Coronary artery (tissue), 2 donors: ENCODE data around the gene PERM1.

ENCODE experiments used
- DNase-seq: peaks from one replicate; pipeline ENCODE4 v3.0.0-alpha.2; 2017; ENCODE audit warnings: low spot score
- H3K27ac ChIP-seq, 2 donors: fragments of 200-600 bp; sonication (generic); one replicate each; pipeline ENCODE4 v1.5.1; 2016 to 2019
- H3K4me3 ChIP-seq: fragments of 200-600 bp; sonication (generic); 2 replicates; pipeline ENCODE4 v1.5.1; 2016; ENCODE audit warnings: mild to moderate bottlenecking, moderate library complexity
- TF ChIP-seq, protein P1 (sequence below): fragments of 200-600 bp; sonication (generic); IDR thresholded peaks from one replicate; pipeline ENCODE4 v1.5.1; 2019; ENCODE audit warnings: antibody characterized with exemption

Gene PERM1

DNA sequence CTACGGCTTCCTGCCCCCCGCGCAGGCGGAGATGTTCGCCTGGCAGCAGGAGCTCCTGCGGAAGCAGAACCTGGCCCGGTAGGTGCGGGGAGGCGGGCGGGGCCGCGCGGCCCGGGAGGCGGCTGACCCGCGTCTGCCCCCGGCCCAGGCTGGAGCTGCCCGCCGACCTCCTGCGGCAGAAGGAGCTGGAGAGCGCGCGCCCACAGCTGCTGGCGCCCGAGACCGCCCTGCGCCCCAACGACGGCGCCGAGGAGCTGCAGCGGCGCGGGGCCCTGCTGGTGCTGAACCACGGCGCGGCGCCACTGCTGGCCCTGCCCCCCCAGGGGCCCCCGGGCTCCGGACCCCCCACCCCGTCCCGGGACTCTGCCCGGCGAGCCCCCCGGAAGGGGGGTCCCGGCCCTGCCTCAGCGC lies 39.5 kb downstream of the PERM1 start:
- H3K4me3 ChIP-seq, result peak overlapping the region; percentile 74
- DNase-seq, result no peak
- TF ChIP-seq, protein P1, sequence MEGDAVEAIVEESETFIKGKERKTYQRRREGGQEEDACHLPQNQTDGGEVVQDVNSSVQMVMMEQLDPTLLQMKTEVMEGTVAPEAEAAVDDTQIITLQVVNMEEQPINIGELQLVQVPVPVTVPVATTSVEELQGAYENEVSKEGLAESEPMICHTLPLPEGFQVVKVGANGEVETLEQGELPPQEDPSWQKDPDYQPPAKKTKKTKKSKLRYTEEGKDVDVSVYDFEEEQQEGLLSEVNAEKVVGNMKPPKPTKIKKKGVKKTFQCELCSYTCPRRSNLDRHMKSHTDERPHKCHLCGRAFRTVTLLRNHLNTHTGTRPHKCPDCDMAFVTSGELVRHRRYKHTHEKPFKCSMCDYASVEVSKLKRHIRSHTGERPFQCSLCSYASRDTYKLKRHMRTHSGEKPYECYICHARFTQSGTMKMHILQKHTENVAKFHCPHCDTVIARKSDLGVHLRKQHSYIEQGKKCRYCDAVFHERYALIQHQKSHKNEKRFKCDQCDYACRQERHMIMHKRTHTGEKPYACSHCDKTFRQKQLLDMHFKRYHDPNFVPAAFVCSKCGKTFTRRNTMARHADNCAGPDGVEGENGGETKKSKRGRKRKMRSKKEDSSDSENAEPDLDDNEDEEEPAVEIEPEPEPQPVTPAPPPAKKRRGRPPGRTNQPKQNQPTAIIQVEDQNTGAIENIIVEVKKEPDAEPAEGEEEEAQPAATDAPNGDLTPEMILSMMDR, result no peak
- H3K27ac ChIP-seq, result peak overlapping the region in 1 of 2 donors; percentile 77

DNA sequence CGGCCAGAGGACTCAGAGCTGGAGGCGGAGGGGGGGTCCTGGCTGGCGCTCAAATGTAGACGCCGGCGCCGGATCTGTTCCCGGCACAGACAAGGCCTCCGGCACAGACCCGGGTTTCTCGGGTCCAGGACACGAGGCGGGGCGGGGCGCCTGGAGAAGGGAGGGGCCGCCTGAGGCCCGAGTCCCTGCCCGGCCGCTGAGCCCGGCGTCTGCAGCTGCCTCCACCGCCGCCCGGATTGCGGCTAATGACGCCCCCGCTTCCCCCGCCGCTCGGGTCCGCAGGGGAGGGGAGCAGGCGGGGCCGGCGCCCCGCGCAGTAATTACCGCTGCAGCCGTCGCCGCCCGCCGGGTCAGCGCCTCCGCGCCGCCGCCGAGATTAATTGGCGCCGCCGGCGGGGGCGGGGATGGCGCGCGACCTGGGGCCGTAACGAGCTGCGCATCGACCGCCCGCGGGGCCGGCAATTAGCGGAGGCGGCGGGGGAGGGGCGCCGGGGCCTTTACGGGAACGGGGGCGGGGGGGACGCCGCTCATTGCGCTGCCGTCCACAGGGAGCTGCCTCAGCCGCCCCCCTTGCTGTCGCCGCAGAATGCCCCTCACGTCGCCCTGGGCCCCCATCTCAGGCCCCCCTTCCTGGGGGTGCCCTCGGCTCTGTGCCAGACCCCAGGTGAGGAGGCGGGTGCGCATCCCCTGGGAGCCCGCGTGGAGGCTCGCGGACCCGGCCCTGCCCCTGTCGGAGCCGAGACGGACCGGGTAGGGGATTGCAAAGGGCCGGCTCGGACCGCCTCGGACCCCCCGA lies 40.1 kb downstream of the PERM1 start:
- TF ChIP-seq, protein P1, result no peak
- DNase-seq, result peak; percentile 86
- H3K4me3 ChIP-seq, result peak overlapping the region; percentile 74
- H3K27ac ChIP-seq, result peak overlapping the region in 1 of 2 donors; percentile 77

DNA sequence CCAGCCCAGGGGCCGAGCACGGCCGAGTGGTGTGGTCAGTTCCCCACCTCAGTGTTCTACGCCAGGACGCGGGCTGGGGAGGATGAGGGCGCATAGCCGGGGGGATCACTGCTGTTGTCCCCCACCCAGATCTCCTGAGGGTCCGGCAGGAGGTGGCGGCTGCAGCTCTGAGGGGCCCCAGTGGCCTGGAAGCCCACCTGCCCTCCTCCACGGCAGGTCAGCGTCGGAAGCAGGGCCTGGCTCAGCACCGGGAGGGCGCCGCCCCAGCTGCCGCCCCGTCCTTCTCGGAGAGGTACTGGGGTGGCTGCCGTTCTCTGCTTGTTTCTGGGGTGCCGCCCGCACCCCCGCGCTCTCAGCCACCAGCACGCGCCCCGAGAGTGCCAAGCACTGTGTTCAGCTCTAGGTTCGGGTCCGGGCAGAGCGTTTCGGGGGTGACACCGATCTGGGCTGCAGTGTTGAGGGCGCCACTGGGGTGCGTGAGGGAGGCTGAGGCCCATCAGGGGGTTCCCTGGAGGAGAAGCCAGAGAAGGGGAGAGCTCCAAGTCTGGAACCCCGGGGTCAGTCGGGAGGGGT lies 40.8 kb downstream of the PERM1 start:
- peak overlapping the region in 1 of 2 donors; percentile 77 for H3K27ac ChIP-seq

DNA sequence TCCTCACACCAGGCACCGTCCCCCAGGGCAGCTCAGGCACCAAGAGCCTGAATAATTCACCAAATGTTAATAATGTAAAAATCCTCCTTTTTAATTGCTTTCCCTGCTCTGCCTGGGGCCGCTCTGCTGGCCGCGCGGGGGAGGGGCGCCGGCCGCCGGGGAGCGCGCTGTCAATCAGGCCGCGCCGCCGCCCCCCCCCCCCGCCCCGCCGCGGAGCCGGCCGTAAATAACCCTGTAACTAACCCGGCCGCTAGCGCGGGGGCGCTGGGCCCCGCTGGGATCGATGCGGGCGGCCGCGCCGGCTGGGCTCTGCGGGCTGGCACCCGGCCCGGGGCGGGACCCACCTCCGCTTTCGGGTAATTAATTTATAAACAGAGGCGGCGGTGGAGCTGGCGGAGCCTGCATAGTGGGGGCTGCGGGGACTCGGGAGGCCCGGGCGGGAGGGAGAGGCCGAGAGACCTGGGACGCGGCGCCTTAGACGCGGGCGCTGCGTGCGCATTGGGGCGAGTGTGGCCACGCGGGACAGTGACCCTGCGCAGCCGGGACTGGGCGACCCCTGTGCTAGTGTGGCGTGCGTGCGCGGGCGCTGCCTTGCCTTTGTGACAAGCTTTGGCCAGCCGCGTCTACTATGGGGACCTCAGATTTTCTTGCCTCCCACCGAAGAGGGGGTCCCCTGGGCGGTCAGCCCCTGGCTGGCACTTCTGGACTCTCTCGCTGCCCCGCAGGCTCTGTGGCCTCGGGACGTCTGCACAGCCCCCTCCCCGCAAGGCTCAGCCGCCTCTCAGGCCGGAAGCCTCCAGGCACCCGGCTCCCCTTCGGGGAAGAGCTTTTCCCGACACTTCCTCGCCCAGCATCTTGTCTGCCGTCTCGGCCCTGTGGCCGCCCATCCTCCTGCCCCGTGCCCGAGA lies 41.5 kb downstream of the PERM1 start:
- TF ChIP-seq, protein P1, result no peak
- peak overlapping the region; percentile 74 for H3K4me3 ChIP-seq
- no peak for DNase-seq
- peak overlapping the region in 1 of 2 donors; percentile 77 for H3K27ac ChIP-seq

More for the DNA sequence above, 40.8 kb downstream of the PERM1 start:
- TF ChIP-seq, protein P1, result no peak
- no peak for DNase-seq
- H3K4me3 ChIP-seq, result peak overlapping the region; percentile 74

DNA sequence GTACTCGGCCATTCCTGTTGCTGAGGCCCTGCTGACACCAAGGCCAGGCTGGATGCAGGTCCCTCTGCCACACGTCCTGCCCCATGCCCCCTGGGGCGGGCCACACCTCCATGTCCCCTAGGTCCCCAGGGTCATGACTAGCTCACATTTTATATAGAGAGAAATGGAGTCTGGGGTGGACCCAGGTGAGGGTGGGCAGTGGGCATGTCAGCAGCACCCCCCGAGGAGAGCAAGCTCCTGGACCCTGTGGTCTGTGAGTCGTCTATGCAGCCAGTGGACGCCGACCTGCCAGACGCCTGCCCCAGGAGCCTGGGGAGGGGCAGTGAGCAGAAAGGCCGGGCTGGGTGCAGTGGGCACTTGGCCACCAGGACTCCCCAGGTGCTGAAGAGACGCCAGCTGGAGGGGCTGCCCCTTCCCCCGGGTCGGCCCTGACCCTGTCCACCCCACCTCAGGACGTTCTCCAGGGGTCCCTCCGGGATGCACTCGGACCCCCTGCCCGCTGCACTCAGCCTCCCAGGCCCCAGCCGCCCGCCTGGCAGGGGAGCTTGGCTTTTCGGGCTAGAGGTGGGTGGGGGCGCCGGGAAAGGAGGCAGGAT lies 42.3 kb downstream of the PERM1 start:
- H3K4me3 ChIP-seq, result peak overlapping the region; percentile 74
- peak overlapping the region in 1 of 2 donors; percentile 77 for H3K27ac ChIP-seq
- DNase-seq, result no peak
- TF ChIP-seq, protein P1, result no peak

DNA sequence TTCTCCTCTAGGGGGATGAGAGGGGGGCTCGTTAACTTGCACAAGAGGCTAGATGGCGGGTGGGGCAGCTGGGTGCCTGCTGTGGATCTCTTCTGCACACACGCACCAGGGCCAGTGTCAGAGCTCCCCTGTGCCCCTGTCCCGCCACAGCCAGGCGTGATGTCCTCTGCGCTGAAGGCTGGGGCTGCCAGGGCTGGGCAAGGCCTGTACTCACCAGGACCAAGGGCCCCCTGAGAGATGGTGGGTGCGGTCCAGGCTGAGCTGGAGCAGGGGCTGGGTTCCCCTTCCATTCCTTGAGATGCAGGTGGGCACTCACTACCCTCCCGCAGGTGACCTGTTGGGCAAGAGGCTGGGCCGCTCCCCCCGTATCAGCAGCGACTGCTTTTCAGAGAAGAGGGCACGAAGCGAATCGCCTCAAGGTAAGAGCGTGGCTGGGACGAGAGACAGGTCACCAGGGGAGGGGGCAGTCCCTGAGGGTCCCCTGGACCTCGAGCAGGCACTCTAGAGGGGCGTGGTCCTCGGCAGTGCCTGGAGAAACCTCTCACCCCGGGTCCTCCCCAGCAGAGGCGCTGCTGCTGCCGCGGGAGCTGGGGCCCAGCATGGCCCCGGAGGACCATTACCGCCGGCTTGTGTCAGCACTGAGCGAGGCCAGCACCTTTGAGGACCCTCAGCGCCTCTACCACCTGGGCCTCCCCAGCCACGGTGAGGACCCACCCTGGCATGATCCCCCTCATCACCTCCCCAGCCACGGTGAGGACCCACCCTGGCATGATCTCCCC lies 43.0 kb downstream of the PERM1 start:
- TF ChIP-seq, protein P1, result no peak
- DNase-seq, result no peak
- Histone ChIP-seq H3K27ac (no peak overlapping the region), H3K4me3 (no peak overlapping the region)
